ENCODE measurements around the gene NUP62. TPM values are rescaled to one million over a fixed set of nuclear protein-coding genes. Genes with fewer than 3 reads are reported as not detected.

The NUP62 gene
- total RNA-seq, 2 experiments from 2014 or later = 164 to 179 TPM

- Mint-ChIP-seq H3K4me3 (no peak overlapping the region), H3K27ac (no peak overlapping the region), H3K27me3 (no peaks in the 10 kb centered on the region), H3K36me3 (peaks cover 15% of the 10 kb centered on the region), H3K9me3 (no peaks in the 10 kb centered on the region), H3K4me1 (peaks cover 42% of the 10 kb centered on the region)
- DNase-seq = no peak
Observed at GRCh38 chr19:49869009-49869483, 60.3 kb downstream of the NUP62 start.

- DNase-seq = peak; percentile 86
- Mint-ChIP-seq H3K4me1 (peaks cover 40% of the 10 kb centered on the region), H3K27ac (peak within 1 kb of the TSS; percentile 96), H3K9me3 (no peaks in the 10 kb centered on the region), H3K36me3 (peaks cover 19% of the 10 kb centered on the region), H3K27me3 (no peaks in the 10 kb centered on the region), H3K4me3 (peak within 1 kb of the TSS; percentile 98)
Observed at GRCh38 chr19:49866933-49867782, 62.1 kb downstream of the NUP62 start, which contains the start of gene PNKP. TSS of gene PNKP (minus strand) at chr19:49867576. CDS start at chr19:49867204, 372 bp downstream.

- no peak overlapping the region for H3K4me3 Mint-ChIP-seq
- H3K36me3 Mint-ChIP-seq = peaks cover 20% of the 10 kb centered on the region
- no peaks in the 10 kb centered on the region for H3K9me3 Mint-ChIP-seq
- DNase-seq = no peak
- H3K27ac Mint-ChIP-seq = no peak overlapping the region
- no peaks in the 10 kb centered on the region for H3K27me3 Mint-ChIP-seq
- H3K4me1 Mint-ChIP-seq = peaks cover 31% of the 10 kb centered on the region
Observed at GRCh38 chr19:49864890-49865289, 64.4 kb downstream of the NUP62 start.

GRCh38 chr19:49863935-49864320 lies 65.4 kb downstream of the NUP62 start:
- H3K36me3 Mint-ChIP-seq = peaks cover 20% of the 10 kb centered on the region

GRCh38 chr19:49863254-49863934 lies 65.9 kb downstream of the NUP62 start:
- no peak overlapping the region for H3K27ac Mint-ChIP-seq
- peaks cover 30% of the 10 kb centered on the region for H3K4me1 Mint-ChIP-seq
- no peak for DNase-seq
- no peaks in the 10 kb centered on the region for H3K9me3 Mint-ChIP-seq
- H3K36me3 Mint-ChIP-seq = peaks cover 20% of the 10 kb centered on the region
- H3K27me3 Mint-ChIP-seq = no peaks in the 10 kb centered on the region
- no peak overlapping the region for H3K4me3 Mint-ChIP-seq

More at GRCh38 chr19:49863935-49864320, 65.4 kb downstream of the NUP62 start:
- no peak for DNase-seq
- H3K4me1 Mint-ChIP-seq = peaks cover 31% of the 10 kb centered on the region
- H3K27me3 Mint-ChIP-seq = no peaks in the 10 kb centered on the region
- H3K27ac Mint-ChIP-seq = no peak overlapping the region
- H3K4me3 Mint-ChIP-seq = no peak overlapping the region
- H3K9me3 Mint-ChIP-seq = no peaks in the 10 kb centered on the region

GRCh38 chr19:49862391-49863253 lies 66.7 kb downstream of the NUP62 start:
- Mint-ChIP-seq H3K4me1 (peaks cover 22% of the 10 kb centered on the region), H3K4me3 (no peak overlapping the region), H3K36me3 (peaks cover 20% of the 10 kb centered on the region), H3K27me3 (no peaks in the 10 kb centered on the region), H3K9me3 (no peaks in the 10 kb centered on the region), H3K27ac (no peak overlapping the region)
- DNase-seq = no peak

- no peak overlapping the region for H3K27ac Mint-ChIP-seq
- no peak for DNase-seq
- H3K36me3 Mint-ChIP-seq = peaks cover 20% of the 10 kb centered on the region
Observed at GRCh38 chr19:49861541-49862378, 67.5 kb downstream of the NUP62 start.

GRCh38 chr19:49861107-49861506 lies 68.2 kb downstream of the NUP62 start:
- no peaks in the 10 kb centered on the region for H3K27me3 Mint-ChIP-seq
- no peak overlapping the region for H3K4me3 Mint-ChIP-seq
- no peaks in the 10 kb centered on the region for H3K9me3 Mint-ChIP-seq
- no peak overlapping the region for H3K27ac Mint-ChIP-seq
- DNase-seq = no peak
- peaks cover 14% of the 10 kb centered on the region for H3K4me1 Mint-ChIP-seq
- H3K36me3 Mint-ChIP-seq = peaks cover 18% of the 10 kb centered on the region

More at GRCh38 chr19:49861541-49862378, 67.5 kb downstream of the NUP62 start:
- Mint-ChIP-seq H3K9me3 (no peaks in the 10 kb centered on the region), H3K27me3 (no peaks in the 10 kb centered on the region), H3K4me3 (no peak overlapping the region), H3K4me1 (peaks cover 20% of the 10 kb centered on the region)

- no peaks in the 10 kb centered on the region for H3K27me3 Mint-ChIP-seq
- H3K27ac Mint-ChIP-seq = peak overlapping the region; percentile 42
- no peak for DNase-seq
- peaks cover 15% of the 10 kb centered on the region for H3K36me3 Mint-ChIP-seq
- H3K9me3 Mint-ChIP-seq = no peaks in the 10 kb centered on the region
- peaks cover 9% of the 10 kb centered on the region for H3K4me1 Mint-ChIP-seq
- H3K4me3 Mint-ChIP-seq = no peak overlapping the region
Observed at GRCh38 chr19:49860336-49861102, 68.8 kb downstream of the NUP62 start.

GRCh38 chr19:49859682-49860335 lies 69.5 kb downstream of the NUP62 start:
- Mint-ChIP-seq H3K4me1 (peaks cover 4% of the 10 kb centered on the region), H3K27me3 (no peaks in the 10 kb centered on the region), H3K9me3 (no peaks in the 10 kb centered on the region), H3K4me3 (no peak overlapping the region), H3K27ac (no peak overlapping the region), H3K36me3 (peaks cover 11% of the 10 kb centered on the region)
- no peak for DNase-seq

GRCh38 chr19:49858088-49858985 lies 71.0 kb downstream of the NUP62 start:
- Mint-ChIP-seq H3K9me3 (no peaks in the 10 kb centered on the region), H3K27ac (no peak overlapping the region)
- DNase-seq = no peak

GRCh38 chr19:49857838-49858087 lies 71.5 kb downstream of the NUP62 start:
- Mint-ChIP-seq H3K36me3 (peaks cover 7% of the 10 kb centered on the region), H3K9me3 (no peaks in the 10 kb centered on the region), H3K4me1 (peaks cover 8% of the 10 kb centered on the region), H3K27ac (no peak overlapping the region), H3K4me3 (no peak overlapping the region), H3K27me3 (no peaks in the 10 kb centered on the region)
- DNase-seq = no peak

More at GRCh38 chr19:49858088-49858985, 71.0 kb downstream of the NUP62 start:
- Mint-ChIP-seq H3K36me3 (peaks cover 10% of the 10 kb centered on the region), H3K4me1 (peaks cover 4% of the 10 kb centered on the region), H3K4me3 (peak overlapping the region; percentile 25), H3K27me3 (no peaks in the 10 kb centered on the region)
